ENCODE results near the gene APOL6.
A peak's percentile ranks its signal among the peaks of the same experiment; 100 is the strongest.
"Not testable (repeated sequence)": the region's sequence is repeated elsewhere in the genome, so short reads cannot be mapped to it uniquely, and the experiment has no call there.

APOL6 gene

GRCh38 chr22:35638410-35638809 lies 9.8 kb upstream of the APOL6 start:
- no peak for DNase-seq (ENCODE audit: low read depth)

- DNase-seq (ENCODE audit: low read depth): no peak
These were observed 6.6 kb upstream of the APOL6 start for GRCh38 chr22:35641494-35642120.

GRCh38 chr22:35642305-35642741 lies 5.9 kb upstream of the APOL6 start:
- no peak for DNase-seq (ENCODE audit: low read depth)

GRCh38 chr22:35643991-35644390 lies 4.3 kb upstream of the APOL6 start:
- no peak for DNase-seq (ENCODE audit: low read depth)

GRCh38 chr22:35645646-35646045 lies 2.6 kb upstream of the APOL6 start:
- DNase-seq (ENCODE audit: low read depth): no peak

- DNase-seq (ENCODE audit: low read depth): no peak
These were observed 844 bp downstream of the APOL6 start for GRCh38 chr22:35649026-35649553.

GRCh38 chr22:35649636-35650250 lies 1.5 kb downstream of the APOL6 start:
- no peak for DNase-seq (ENCODE audit: low read depth)

GRCh38 chr22:35651085-35651484 lies 2.8 kb downstream of the APOL6 start:
- DNase-seq (ENCODE audit: low read depth): no peak

- DNase-seq (ENCODE audit: low read depth): no peak
These were observed 5.6 kb downstream of the APOL6 start for GRCh38 chr22:35653824-35654223.

GRCh38 chr22:35656284-35656752 lies 8.1 kb downstream of the APOL6 start:
- DNase-seq (ENCODE audit: low read depth): no peak

- DNase-seq (ENCODE audit: low read depth): no peak
These were observed 9.5 kb downstream of the APOL6 start for GRCh38 chr22:35657571-35658312.

GRCh38 chr22:35660291-35661127 lies 12.3 kb downstream of the APOL6 start:
- DNase-seq (ENCODE audit: low read depth): peak; percentile 27

- no peak for DNase-seq (ENCODE audit: low read depth)
These were observed 13.2 kb downstream of the APOL6 start for GRCh38 chr22:35661464-35661863.

- DNase-seq (ENCODE audit: low read depth): no peak
These were observed 14.7 kb downstream of the APOL6 start for GRCh38 chr22:35662914-35663313.

GRCh38 chr22:35663371-35663770 lies 15.1 kb downstream of the APOL6 start:
- no peak for DNase-seq (ENCODE audit: low read depth)

- no peak for DNase-seq (ENCODE audit: low read depth)
These were observed 16.8 kb downstream of the APOL6 start for GRCh38 chr22:35664955-35665587.

- not testable (repeated sequence) for DNase-seq (ENCODE audit: low read depth)
These were observed 18.5 kb downstream of the APOL6 start for GRCh38 chr22:35666699-35667098.

GRCh38 chr22:35674335-35674734 lies 26.1 kb downstream of the APOL6 start:
- no peak for DNase-seq (ENCODE audit: low read depth)

- not testable (repeated sequence) for DNase-seq (ENCODE audit: low read depth)
These were observed 27.8 kb downstream of the APOL6 start for GRCh38 chr22:35676065-35676464.

GRCh38 chr22:35677460-35678187 lies 29.4 kb downstream of the APOL6 start:
- no peak for DNase-seq (ENCODE audit: low read depth)

GRCh38 chr22:35678836-35679235 lies 30.6 kb downstream of the APOL6 start:
- DNase-seq (ENCODE audit: low read depth): no peak
